Loucy (cell line): ENCODE measurements around the gene ASB10.
A peak's percentile ranks its signal among the peaks of the same experiment; 100 is the strongest.

Experiments used
- H2AFZ ChIP-seq: fragments of 200-600 bp; sonication (generic); 2 replicates; pipeline ENCODE4 v1.6.0; 2016; ENCODE audit warnings: antibody characterized with exemption, mild to moderate bottlenecking, low read length, moderate library complexity
- H3F3A ChIP-seq: fragments of 200-600 bp; 2 replicates; pipeline ENCODE4 v1.6.0; 2016; ENCODE audit warnings: antibody characterized with exemption, low read depth, mild to moderate bottlenecking
- H3K27me3 ChIP-seq: fragments of 200-600 bp; sonication (generic); 2 replicates; pipeline ENCODE4 v1.6.1; 2014; ENCODE audit warnings: low read length, mild to moderate bottlenecking; ENCODE audit not compliant: insufficient read depth, poor library complexity, severe bottlenecking
- H3K36me3 ChIP-seq: fragments of 200-600 bp; sonication (generic); 2 replicates; pipeline ENCODE4 v1.6.1; 2016; ENCODE audit warnings: low read length; ENCODE audit not compliant: insufficient read depth
- H3K4me1 ChIP-seq: fragments of 200-600 bp; sonication (generic); 2 replicates; pipeline ENCODE4 v1.5.1; 2014; ENCODE audit warnings: low read length, mild to moderate bottlenecking; ENCODE audit not compliant: insufficient read depth, poor library complexity, severe bottlenecking
- H3K4me2 ChIP-seq: fragments of 200-600 bp; sonication (generic); 2 replicates; pipeline ENCODE4 v1.6.0; 2014; ENCODE audit warnings: antibody characterized with exemption, low read length, low read depth, mild to moderate bottlenecking; ENCODE audit not compliant: poor library complexity, severe bottlenecking
- H3K4me3 ChIP-seq: fragments of 200-600 bp; sonication (generic); 2 replicates; pipeline ENCODE4 v1.5.1; 2014; ENCODE audit warnings: low read length, mild to moderate bottlenecking, mixed read lengths; ENCODE audit not compliant: poor library complexity, severe bottlenecking
- H3K79me2 ChIP-seq: fragments of 200-600 bp; sonication (generic); 2 replicates; pipeline ENCODE4 v1.6.1; 2014; ENCODE audit warnings: low read length; ENCODE audit not compliant: insufficient read depth
- H3K9ac ChIP-seq: fragments of 200-600 bp; sonication (generic); 2 replicates; pipeline ENCODE4 v1.6.0; 2014; ENCODE audit warnings: mild to moderate bottlenecking, low read depth, low read length, moderate library complexity; ENCODE audit not compliant: poor library complexity, severe bottlenecking
- H3K9me2 ChIP-seq: fragments of 200-600 bp; sonication (generic); replicated peaks from 2 replicates; pipeline ENCODE4 v1.6.1; 2016; ENCODE audit warnings: low read depth, low read length, mixed read lengths
- H3K9me3 ChIP-seq: fragments of 200-600 bp; sonication (generic); 2 replicates; pipeline ENCODE4 v1.6.1; 2014; ENCODE audit warnings: mild to moderate bottlenecking, antibody characterized with exemption, low read length, low read depth; ENCODE audit not compliant: insufficient read depth
- H4K20me1 ChIP-seq: fragments of 200-600 bp; sonication (generic); 2 replicates; pipeline ENCODE4 v1.6.0; 2014; ENCODE audit warnings: antibody characterized with exemption, low read length, mild to moderate bottlenecking; ENCODE audit not compliant: insufficient read depth, poor library complexity, severe bottlenecking
- EZH2phosphoT487 ChIP-seq: fragments of 200-600 bp; IDR thresholded peaks from 2 replicates; pipeline ENCODE4 v1.6.1; 2018; ENCODE audit warnings: antibody characterized with exemption, mild to moderate bottlenecking, moderate library complexity, borderline replicate concordance
- TF ChIP-seq, protein P1 (sequence below): fragments of 200-600 bp; sonication (generic); conservative IDR thresholded peaks from 2 replicates; pipeline ENCODE4 v1.5.1; 2014; ENCODE audit warnings: mild to moderate bottlenecking, antibody characterized with exemption, low read length

ASB10 gene

DNA sequence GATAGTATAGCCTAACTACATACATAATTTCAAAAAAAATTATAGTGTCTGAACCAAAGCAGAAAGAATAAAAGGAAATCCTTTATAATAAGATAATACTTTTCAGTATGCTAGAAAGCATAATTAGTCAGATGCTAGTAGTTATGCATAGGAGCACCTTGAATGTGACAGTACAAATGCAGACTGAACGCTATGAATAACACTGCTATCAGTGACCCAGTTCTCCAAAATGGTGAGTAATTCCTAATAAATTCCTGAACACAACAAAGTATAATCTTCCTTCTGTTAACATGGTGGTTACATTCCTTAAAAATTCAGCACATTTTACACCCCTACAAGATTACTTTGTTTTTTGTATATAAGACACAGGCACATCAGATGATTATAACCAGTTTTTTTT is 44.0 kb upstream of the ASB10 start:
- peak overlapping the region; percentile 99 for H3K4me3 ChIP-seq
- peaks cover 40% of the 10 kb centered on the region for H4K20me1 ChIP-seq
- peaks cover 31% of the 10 kb centered on the region for H3K4me1 ChIP-seq
- H3K9me3 ChIP-seq, result no peaks in the 10 kb centered on the region
- H3K27me3 ChIP-seq, result peaks cover 5% of the 10 kb centered on the region
- H3K36me3 ChIP-seq, result no peaks in the 10 kb centered on the region; the same call in 1 of the 2 replicates
- H3F3A ChIP-seq, result no peaks in the 10 kb centered on the region
- no peak overlapping the region for H2AFZ ChIP-seq
- TF ChIP-seq, protein P1, sequence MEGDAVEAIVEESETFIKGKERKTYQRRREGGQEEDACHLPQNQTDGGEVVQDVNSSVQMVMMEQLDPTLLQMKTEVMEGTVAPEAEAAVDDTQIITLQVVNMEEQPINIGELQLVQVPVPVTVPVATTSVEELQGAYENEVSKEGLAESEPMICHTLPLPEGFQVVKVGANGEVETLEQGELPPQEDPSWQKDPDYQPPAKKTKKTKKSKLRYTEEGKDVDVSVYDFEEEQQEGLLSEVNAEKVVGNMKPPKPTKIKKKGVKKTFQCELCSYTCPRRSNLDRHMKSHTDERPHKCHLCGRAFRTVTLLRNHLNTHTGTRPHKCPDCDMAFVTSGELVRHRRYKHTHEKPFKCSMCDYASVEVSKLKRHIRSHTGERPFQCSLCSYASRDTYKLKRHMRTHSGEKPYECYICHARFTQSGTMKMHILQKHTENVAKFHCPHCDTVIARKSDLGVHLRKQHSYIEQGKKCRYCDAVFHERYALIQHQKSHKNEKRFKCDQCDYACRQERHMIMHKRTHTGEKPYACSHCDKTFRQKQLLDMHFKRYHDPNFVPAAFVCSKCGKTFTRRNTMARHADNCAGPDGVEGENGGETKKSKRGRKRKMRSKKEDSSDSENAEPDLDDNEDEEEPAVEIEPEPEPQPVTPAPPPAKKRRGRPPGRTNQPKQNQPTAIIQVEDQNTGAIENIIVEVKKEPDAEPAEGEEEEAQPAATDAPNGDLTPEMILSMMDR, result no peak
- TF ChIP-seq EZH2phosphoT487, result no peak
- H3K79me2 ChIP-seq, result peaks cover 54% of the 10 kb centered on the region
- no peak overlapping the region for H3K9ac ChIP-seq
- no peaks in the 10 kb centered on the region for H3K9me2 ChIP-seq
- peak overlapping the region; percentile 91 for H3K4me2 ChIP-seq

DNA sequence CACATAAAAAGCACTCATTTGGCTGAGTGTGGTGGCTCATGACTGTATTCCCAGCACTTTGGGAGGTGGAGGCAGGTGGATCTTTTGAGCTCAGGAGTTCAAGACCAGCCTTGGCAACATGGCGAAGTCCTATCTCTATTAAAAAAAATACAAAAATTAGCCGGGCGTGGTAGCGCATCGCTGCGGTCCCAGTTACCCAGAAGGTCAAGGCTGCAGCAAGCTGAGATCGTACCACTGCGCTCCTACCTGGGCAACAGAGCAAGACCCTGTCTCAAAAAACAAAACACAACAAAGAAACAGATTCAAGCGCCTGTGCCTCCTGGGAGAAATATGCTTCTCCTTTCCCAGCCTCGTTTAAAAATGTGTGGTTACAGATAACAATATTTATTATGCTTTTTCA is 42.2 kb upstream of the ASB10 start:
- H3K9ac ChIP-seq, result no peak overlapping the region
- H3K27me3 ChIP-seq, result peaks cover 5% of the 10 kb centered on the region
- H3K9me3 ChIP-seq, result no peaks in the 10 kb centered on the region
- H3K36me3 ChIP-seq, result no peaks in the 10 kb centered on the region; the same call in 1 of the 2 replicates
- H2AFZ ChIP-seq, result no peak overlapping the region
- H3K4me3 ChIP-seq, result no peak overlapping the region
- no peaks in the 10 kb centered on the region for H3K9me2 ChIP-seq
- TF ChIP-seq, protein P1, result no peak
- no peak for TF ChIP-seq EZH2phosphoT487
- peaks cover 27% of the 10 kb centered on the region for H4K20me1 ChIP-seq
- no peaks in the 10 kb centered on the region for H3F3A ChIP-seq
- peaks cover 54% of the 10 kb centered on the region for H3K79me2 ChIP-seq
- no peak overlapping the region for H3K4me2 ChIP-seq
- peaks cover 37% of the 10 kb centered on the region for H3K4me1 ChIP-seq

DNA sequence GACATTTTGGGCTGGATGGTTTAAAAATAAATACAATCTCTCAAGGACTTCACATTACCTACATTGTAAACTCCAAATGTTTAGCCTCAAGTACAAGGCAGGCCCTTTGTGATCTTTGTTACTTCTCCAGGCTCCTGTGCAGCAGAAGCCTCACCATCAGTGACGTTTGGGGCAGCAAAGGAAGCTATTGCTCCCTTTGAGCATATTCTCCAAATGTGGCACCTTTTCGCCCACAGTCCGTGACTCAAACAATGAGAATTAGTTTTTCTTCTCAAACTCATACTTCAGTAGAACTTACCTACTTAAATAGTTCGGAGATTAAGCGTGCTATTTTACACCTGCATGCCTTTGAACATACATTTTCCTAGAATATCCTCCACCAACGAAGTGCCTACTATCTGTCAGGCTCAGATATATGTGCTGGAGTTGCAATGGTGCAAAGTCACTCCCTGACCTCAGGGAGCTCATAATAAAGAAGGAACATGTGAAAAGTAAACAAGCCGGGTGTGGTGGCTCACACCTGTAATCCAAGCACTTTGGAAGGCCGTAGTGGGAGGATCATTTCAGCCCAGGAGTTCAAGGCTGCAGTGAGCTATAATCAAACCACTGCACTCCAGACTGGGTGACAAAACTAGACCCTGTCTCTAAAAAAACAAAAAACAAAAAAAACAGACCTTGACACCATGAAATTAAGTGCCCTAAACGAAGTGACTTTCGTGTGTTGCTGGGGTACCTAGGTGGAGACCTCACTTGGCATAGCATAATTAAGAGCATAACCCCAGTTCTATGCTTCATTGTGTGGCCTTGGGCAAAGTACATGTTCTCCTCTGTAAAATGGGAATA is 41.2 kb upstream of the ASB10 start:
- H3K4me3 ChIP-seq, result peak overlapping the region; percentile 85
- no peak for TF ChIP-seq EZH2phosphoT487
- TF ChIP-seq, protein P1, result no peak
- no peaks in the 10 kb centered on the region for H3K9me3 ChIP-seq
- H3K9ac ChIP-seq, result peak overlapping the region; percentile 77
- peak overlapping the region; percentile 81 for H3K4me2 ChIP-seq
- peaks cover 27% of the 10 kb centered on the region for H3K4me1 ChIP-seq
- H3K79me2 ChIP-seq, result peaks cover 46% of the 10 kb centered on the region
- H3K27me3 ChIP-seq, result peaks cover 5% of the 10 kb centered on the region
- no peak overlapping the region for H2AFZ ChIP-seq
- no peaks in the 10 kb centered on the region for H3F3A ChIP-seq
- peaks cover 17% of the 10 kb centered on the region for H4K20me1 ChIP-seq
- no peaks in the 10 kb centered on the region for H3K9me2 ChIP-seq
- peaks cover 6% of the 10 kb centered on the region; the same call in 1 of the 2 replicates for H3K36me3 ChIP-seq
